ENCODE data around the gene ZMAT3.

DNA sequence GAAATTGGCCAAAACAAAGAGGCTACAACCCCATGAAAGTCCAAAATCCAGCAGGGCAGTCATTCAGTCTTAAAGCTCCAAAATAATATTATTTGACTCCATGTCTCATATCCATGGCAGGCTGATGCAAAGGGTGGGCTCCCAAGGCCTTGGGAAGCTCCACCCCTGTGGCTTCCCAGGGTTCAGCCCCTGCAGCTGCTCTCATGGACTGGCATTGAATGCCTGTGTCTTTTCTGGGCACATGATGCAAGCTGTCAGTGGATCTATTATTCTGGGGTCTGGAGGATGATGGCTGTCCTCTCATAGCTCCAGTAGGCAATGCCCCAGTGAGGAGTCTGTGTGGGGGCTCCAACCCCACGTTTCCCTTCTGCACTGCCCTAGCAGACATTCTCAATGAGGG, 81.8 kb downstream of the ZMAT3 start:
- no peak for TF ChIP-seq CTCF (IDR thresholded peaks at IDR 0.05)
- TF ChIP-seq POLR2AphosphoS5 (IDR thresholded peaks at IDR 0.05) = no peak
- TF ChIP-seq EP300 (IDR thresholded peaks at IDR 0.05) = no peak
